H1 (cell line): ENCODE results near the gene ENOSF1. TPM values are rescaled to one million over a fixed set of nuclear protein-coding genes. Genes with fewer than 3 reads are reported as not detected.

Experiments
- ASH2L ChIP-seq: fragments of 200-600, 300-600 bp; sonication (generic); IDR thresholded peaks from one replicate; pipeline ENCODE4 v1.7.1; 2017; ENCODE audit warnings: low read length
- ATF3 ChIP-seq: IDR thresholded peaks from 2 replicates; pipeline ENCODE4 v1.6.1; 2011; ENCODE audit warnings: low read depth, mild to moderate bottlenecking, low read length; ENCODE audit not compliant: insufficient read depth
- CBX5 ChIP-seq: fragments of 300-800, 300-1000 bp; sonication (generic); IDR thresholded peaks from 2 replicates; pipeline ENCODE4 v1.7.1; 2016; ENCODE audit warnings: antibody characterized with exemption, low read length, low read depth
- CBX8 ChIP-seq: fragments of 300-800, 300-1000 bp; sonication (generic); IDR thresholded peaks from 2 replicates; pipeline ENCODE4 v1.7.1; 2016; ENCODE audit warnings: low read depth, low read length, borderline replicate concordance
- E2F6 ChIP-seq: IDR thresholded peaks from 2 replicates; pipeline ENCODE4 v1.6.1; 2012; ENCODE audit warnings: inconsistent platforms
- GTF2F1 ChIP-seq: IDR thresholded peaks from 2 replicates; pipeline ENCODE4 v1.6.1; 2012; ENCODE audit warnings: low read depth, low read length, improper control_type of control experiment, borderline replicate concordance
- HDAC6 ChIP-seq: IDR thresholded peaks from one replicate; pipeline ENCODE4 v1.7.1; 2012; ENCODE audit warnings: low read depth, mild to moderate bottlenecking, inconsistent platforms, low read length, moderate library complexity
- JUND ChIP-seq: IDR thresholded peaks from 2 replicates; pipeline ENCODE4 v1.6.1; 2011; ENCODE audit warnings: mild to moderate bottlenecking, improper control_type of control experiment, low read length
- MAFK ChIP-seq: IDR thresholded peaks from 2 replicates; pipeline ENCODE4 v1.6.1; 2012; ENCODE audit warnings: low read depth, mild to moderate bottlenecking, improper control_type of control experiment, low read length
- MAX ChIP-seq: IDR thresholded peaks from 2 replicates; pipeline ENCODE4 v1.6.1; 2012; ENCODE audit warnings: inconsistent platforms
- PHF8 ChIP-seq: fragments of 200-600 bp; sonication (generic); conservative IDR thresholded peaks from 2 replicates; pipeline ENCODE4 v1.7.1; 2012; ENCODE audit warnings: low read depth, mild to moderate bottlenecking, inconsistent platforms, low read length, moderate library complexity
- POLR2A ChIP-seq, 2 experiments: IDR thresholded peaks; 1 replicate in 1 of 2; 2 replicates in 1 of 2; pipeline ENCODE4 v1.6.1; 2011; ENCODE audit warnings: low read depth in 2 of 2, low read length in 2 of 2, mild to moderate bottlenecking in 2 of 2; ENCODE audit errors: control extremely low read depth in 1 of 2
- POLR2AphosphoS5 ChIP-seq: IDR thresholded peaks from 2 replicates; pipeline ENCODE4 v1.6.1; 2011; ENCODE audit warnings: low read depth, low read length
- SIRT6 ChIP-seq: IDR thresholded peaks from one replicate; pipeline ENCODE4 v1.7.1; 2012; ENCODE audit warnings: low read length, inconsistent platforms
- SIX5 ChIP-seq: IDR thresholded peaks from 2 replicates; pipeline ENCODE4 v1.6.1; 2011; ENCODE audit warnings: mild to moderate bottlenecking, low read depth, low read length
- SP2 ChIP-seq: IDR thresholded peaks from 2 replicates; pipeline ENCODE4 v1.6.1; 2012; ENCODE audit warnings: mild to moderate bottlenecking, low read length, inconsistent platforms
- SRF ChIP-seq: IDR thresholded peaks from 2 replicates; pipeline ENCODE4 v1.6.1; 2011; ENCODE audit warnings: mild to moderate bottlenecking, low read depth, low read length, moderate library complexity
- SUZ12 ChIP-seq: fragments of 200-600 bp; sonication (generic); IDR thresholded peaks from 2 replicates; pipeline ENCODE4 v1.6.1; 2012; ENCODE audit warnings: mild to moderate bottlenecking, inconsistent platforms, low read length, moderate library complexity, mixed read lengths
- TAF1 ChIP-seq: IDR thresholded peaks from 2 replicates; pipeline ENCODE4 v1.6.1; 2011; ENCODE audit warnings: mild to moderate bottlenecking, low read depth, low read length
- TBP ChIP-seq: IDR thresholded peaks from 2 replicates; pipeline ENCODE4 v1.6.1; 2011; ENCODE audit warnings: low read depth, low read length, improper control_type of control experiment
- TCF12 ChIP-seq: IDR thresholded peaks from 2 replicates; pipeline ENCODE4 v1.6.1; 2011; ENCODE audit warnings: low read depth, mild to moderate bottlenecking, low read length
- TEAD4 ChIP-seq: IDR thresholded peaks from 2 replicates; pipeline ENCODE4 v1.6.1; 2012; ENCODE audit warnings: low read depth, low read length, inconsistent platforms, mixed read lengths
- polyA plus RNA-seq, 7 experiments: library from polyadenylated mRNA; depleted of rRNA in 3 of 7; stranded (reverse) in 5 of 7; unstranded in 2 of 7; fragments of >200 nt in 5 of 7; fragments of 200-250 nt in 2 of 7; gene quantifications; 1 replicate in 5 of 7; 2 replicates in 1 of 7; 4 replicates in 1 of 7; pipeline versions ENCODE4 v1.2.1 to v1.2.3, GENCODE V29; 2011 to 2013; ENCODE audit warnings: missing spikeins in 2 of 7, mixed read lengths in 2 of 7
- total RNA-seq: library from RNA; stranded (reverse); fragmentation: NEBNext Ultra II Directional; extraction: Animal tissue kit (Norgen Biotek cat#: 25700); gene quantifications from 2 replicates; pipeline ENCODE4 v1.2.1, GENCODE V29; 2021

The ENOSF1 gene
- total and polyA plus RNA-seq, 2 of the 8 experiments (the other 6 are each of a cell fraction or from before 2014, with no cell fraction given), result 15.4 to 26.4 TPM

DNA sequence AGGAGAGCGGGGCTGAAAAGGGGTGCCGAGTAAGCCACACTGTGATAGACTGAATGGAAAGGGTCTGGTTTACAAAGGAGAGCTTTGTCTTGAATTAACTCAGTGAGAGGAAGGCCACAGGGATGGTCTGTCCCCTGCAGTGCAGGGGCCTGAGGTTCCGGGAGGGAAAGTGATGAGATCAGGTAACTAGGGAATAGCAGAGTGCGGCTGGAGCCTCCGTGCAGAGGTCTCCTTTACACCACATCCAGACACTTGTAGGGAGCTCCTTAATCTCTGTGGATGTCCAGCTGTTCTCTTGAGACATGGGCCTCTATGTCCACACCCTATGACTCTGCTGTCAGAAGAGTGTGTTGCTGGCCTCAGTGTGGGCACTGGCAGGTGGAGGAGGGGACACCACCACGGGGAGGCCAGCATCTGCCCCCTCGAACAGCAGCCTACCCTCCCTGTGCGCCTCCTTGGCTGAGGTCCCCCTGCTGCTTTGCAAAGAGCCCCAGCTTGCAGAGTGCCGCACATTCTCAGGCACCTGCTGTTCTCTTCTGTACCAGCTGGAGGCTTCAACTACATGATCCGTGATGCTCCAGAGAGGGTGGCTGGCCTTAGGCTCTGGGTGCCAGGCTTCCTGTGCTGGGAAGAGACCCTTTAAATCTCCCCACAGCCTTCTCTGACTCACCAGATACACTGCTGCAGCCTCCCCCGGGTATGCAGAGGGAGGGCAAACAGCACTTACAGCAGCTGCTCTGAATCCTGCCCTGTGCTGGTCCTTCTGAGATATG, 25.9 kb downstream of the ENOSF1 start (continued):
- 0 out of 2 replicates have a peak, but pooled peaks have one; percentile 17 for TF ChIP-seq TAF1
- TF ChIP-seq TCF12, result 0 out of 2 replicates have a peak, but pooled peaks have one; percentile 16
- TF ChIP-seq HDAC6, result no peak
- no peak for TF ChIP-seq SRF
- TF ChIP-seq SIX5, result no peak
- TF ChIP-seq E2F6, result no peak
- TF ChIP-seq MAX, result no peak
- peak; percentile 38 for TF ChIP-seq ASH2L
- TF ChIP-seq CBX8, result no peak
- peak; percentile 40; the same call in 1 of the 2 replicates for TF ChIP-seq TEAD4
- TF ChIP-seq JUND, result no peak
- TF ChIP-seq ATF3, result no peak
- no peak for TF ChIP-seq SUZ12
- TF ChIP-seq POLR2AphosphoS5, result 0 out of 2 replicates have a peak, but pooled peaks have one; percentile 34
- no peak for TF ChIP-seq MAFK
- no peak for TF ChIP-seq POLR2A (IDR thresholded peaks at IDR 0.05; ENCODE audit: control extremely low read depth in 1 of 2, low read depth in 2 of 2, low read length in 2 of 2)
- TF ChIP-seq SP2, result no peak
- TF ChIP-seq PHF8, result no peak
- no peak; the same call in 1 of the 2 replicates for TF ChIP-seq TBP
- no peak for TF ChIP-seq CBX5
- TF ChIP-seq SIRT6, result no peak
- TF ChIP-seq GTF2F1, result no peak
